A673 (cell line): ENCODE data around the gene P4HTM. TPM values are rescaled to one million over a fixed set of nuclear protein-coding genes. Genes with fewer than 3 reads are reported as not detected.

Experiments used
- BruUV-seq: library from RNA; stranded (reverse); fragments of 400-500 nt; replicated peaks from 2 replicates; lab custom pipeline; 2021; lab: Mats Ljungman, UMichigan
- CTCF ChIA-PET: fragments of 300-600 bp; sonication (Branson Sonifier 250); formaldehyde crosslinking; loops from one replicate; lab custom pipeline; 2022; ENCODE audit warnings: antibody characterized with exemption; lab: Charles Lee
- POLR2A ChIA-PET: fragments of 300-600 bp; sonication (Branson Sonifier 250); formaldehyde crosslinking; loops from one replicate; lab custom pipeline; 2022; ENCODE audit warnings: antibody characterized with exemption; ENCODE audit not compliant: low non-redundant PET; lab: Charles Lee
- DNase-seq: peaks from one replicate; pipeline ENCODE4 v3.0.0-alpha.2; 2015; ENCODE audit warnings: low spot score
- H3K27ac ChIP-seq: fragments of 200-600 bp; sonication (generic); 2 replicates; pipeline ENCODE4 v1.5.1; 2016; ENCODE audit warnings: mixed run types, low read depth, mild to moderate bottlenecking, mixed read lengths, antibody characterized with exemption, low read length; ENCODE audit not compliant: poor library complexity, severe bottlenecking
- H3K27me3 ChIP-seq: fragments of 200-600 bp; sonication (generic); replicated peaks from 2 replicates; pipeline ENCODE4 v1.6.1; 2017; ENCODE audit warnings: mixed run types, low read depth, mild to moderate bottlenecking, mixed read lengths, antibody characterized with exemption, low read length; ENCODE audit not compliant: insufficient read depth, poor library complexity
- H3K36me3 ChIP-seq: fragments of 200-600 bp; sonication (generic); 2 replicates; pipeline ENCODE4 v1.6.1; 2016; ENCODE audit warnings: mixed run types, mild to moderate bottlenecking, mixed read lengths, antibody characterized with exemption, low read length; ENCODE audit not compliant: insufficient read depth, poor library complexity, severe bottlenecking
- H3K4me1 ChIP-seq: fragments of 200-600 bp; sonication (generic); 2 replicates; pipeline ENCODE4 v1.6.1; 2017; ENCODE audit warnings: mixed run types, mild to moderate bottlenecking, mixed read lengths, antibody characterized with exemption, low read length; ENCODE audit not compliant: insufficient read depth, poor library complexity, severe bottlenecking
- H3K4me3 ChIP-seq: fragments of 200-600 bp; sonication (generic); 2 replicates; pipeline ENCODE4 v1.5.1; 2016; ENCODE audit warnings: low read depth, mixed run types, mild to moderate bottlenecking, mixed read lengths, low read length; ENCODE audit not compliant: poor library complexity, severe bottlenecking
- H3K9me3 ChIP-seq: fragments of 200-600 bp; sonication (generic); 2 replicates; pipeline ENCODE4 v1.6.1; 2016; ENCODE audit warnings: mixed run types, low read depth, mild to moderate bottlenecking, mixed read lengths, antibody characterized with exemption, low read length; ENCODE audit not compliant: poor library complexity, severe bottlenecking
- EZH2 ChIP-seq: fragments of 200-600 bp; sonication (generic); IDR thresholded peaks from 2 replicates; pipeline ENCODE4 v1.6.1; 2017; ENCODE audit warnings: borderline replicate concordance, low read depth, mild to moderate bottlenecking, mixed read lengths, antibody characterized with exemption, low read length; ENCODE audit not compliant: poor library complexity, severe bottlenecking
- intact Hi-C: fragments of 100-400 bp; cut with micrococcal nuclease; formaldehyde crosslinking; loops from one replicate; pipeline ENCODE4 v1.10.0; 2022; ENCODE audit not compliant: unreplicated experiment
- total RNA-seq: library from RNA; stranded (reverse); gene quantifications from 2 replicates; pipeline ENCODE4 v1.2.3, GENCODE V29; 2021
- TF ChIP-seq, protein P1 (sequence below): fragments of 300-800, 200-600 bp; sonication (generic); conservative IDR thresholded peaks from 2 replicates; pipeline ENCODE4 v1.5.1; 2017; ENCODE audit warnings: low read depth, mild to moderate bottlenecking, antibody characterized with exemption, low read length, moderate library complexity, mixed read lengths

The P4HTM gene
- total RNA-seq, 1 experiment from 2014 or later: 14.9 TPM

- Histone ChIP-seq H3K27ac (no peak overlapping the region), H3K36me3 (no peaks in the 10 kb centered on the region), H3K9me3 (no peaks in the 10 kb centered on the region), H3K4me3 (no peak overlapping the region), H3K27me3 (no peaks in the 10 kb centered on the region), H3K4me1 (no peaks in the 10 kb centered on the region)
- ChIA-PET POLR2A (no interaction called here), CTCF (no interaction called here)
- BruUV-seq: no TSS peak
- TF ChIP-seq EZH2: no peak
- TF ChIP-seq, protein P1, sequence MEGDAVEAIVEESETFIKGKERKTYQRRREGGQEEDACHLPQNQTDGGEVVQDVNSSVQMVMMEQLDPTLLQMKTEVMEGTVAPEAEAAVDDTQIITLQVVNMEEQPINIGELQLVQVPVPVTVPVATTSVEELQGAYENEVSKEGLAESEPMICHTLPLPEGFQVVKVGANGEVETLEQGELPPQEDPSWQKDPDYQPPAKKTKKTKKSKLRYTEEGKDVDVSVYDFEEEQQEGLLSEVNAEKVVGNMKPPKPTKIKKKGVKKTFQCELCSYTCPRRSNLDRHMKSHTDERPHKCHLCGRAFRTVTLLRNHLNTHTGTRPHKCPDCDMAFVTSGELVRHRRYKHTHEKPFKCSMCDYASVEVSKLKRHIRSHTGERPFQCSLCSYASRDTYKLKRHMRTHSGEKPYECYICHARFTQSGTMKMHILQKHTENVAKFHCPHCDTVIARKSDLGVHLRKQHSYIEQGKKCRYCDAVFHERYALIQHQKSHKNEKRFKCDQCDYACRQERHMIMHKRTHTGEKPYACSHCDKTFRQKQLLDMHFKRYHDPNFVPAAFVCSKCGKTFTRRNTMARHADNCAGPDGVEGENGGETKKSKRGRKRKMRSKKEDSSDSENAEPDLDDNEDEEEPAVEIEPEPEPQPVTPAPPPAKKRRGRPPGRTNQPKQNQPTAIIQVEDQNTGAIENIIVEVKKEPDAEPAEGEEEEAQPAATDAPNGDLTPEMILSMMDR: no peak
- no peak for DNase-seq
- intact Hi-C loops: no loop called here
Observed at GRCh38 chr3:48960841-48961413, 29.1 kb upstream of the P4HTM start.

DNA sequence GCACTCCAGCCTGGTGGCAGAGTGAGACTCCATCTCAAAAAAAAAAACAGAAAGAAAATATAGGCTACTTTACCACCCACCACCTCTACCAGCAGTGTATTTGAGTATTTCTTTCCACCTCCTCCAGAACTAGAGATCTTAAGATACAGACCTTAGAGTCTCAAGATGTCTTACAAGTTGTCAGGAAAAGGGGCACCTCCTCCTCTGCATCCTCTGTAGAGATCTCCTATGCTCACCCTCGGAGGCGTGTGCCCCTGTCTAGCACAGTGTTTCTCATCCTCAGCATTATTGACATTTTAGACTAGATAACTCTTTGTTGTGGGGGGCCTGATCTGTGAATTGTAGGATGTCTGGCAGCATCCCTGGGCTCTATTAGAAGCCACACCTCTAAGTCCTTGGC lies 27.7 kb upstream of the P4HTM start:
- no peak overlapping the region for H3K4me3 ChIP-seq
- ChIA-PET POLR2A (no interaction called here), CTCF (no interaction called here)
- H3K9me3 ChIP-seq: no peaks in the 10 kb centered on the region
- peaks cover 3% of the 10 kb centered on the region for H3K36me3 ChIP-seq
- BruUV-seq: no TSS peak
- TF ChIP-seq, protein P1: no peak
- TF ChIP-seq EZH2: no peak
- no peak overlapping the region for H3K27ac ChIP-seq
- intact Hi-C loops: no loop called here
- H3K4me1 ChIP-seq: no peaks in the 10 kb centered on the region
- DNase-seq: no peak
- no peaks in the 10 kb centered on the region for H3K27me3 ChIP-seq

- BruUV-seq: no TSS peak
- no peak for DNase-seq
- CTCF ChIA-PET: no interaction called here
Observed at GRCh38 chr3:48962939-48963338, 27.1 kb upstream of the P4HTM start.

More at GRCh38 chr3:48962939-48963338, 27.1 kb upstream of the P4HTM start:
- intact Hi-C loops: no loop called here
- Histone ChIP-seq H3K4me1 (no peaks in the 10 kb centered on the region), H3K36me3 (peaks cover 3% of the 10 kb centered on the region), H3K4me3 (no peak overlapping the region), H3K27me3 (no peaks in the 10 kb centered on the region), H3K9me3 (no peaks in the 10 kb centered on the region), H3K27ac (no peak overlapping the region)
- POLR2A ChIA-PET: no interaction called here
- TF ChIP-seq, protein P1: no peak
- TF ChIP-seq EZH2: no peak
